ENCODE measurements around the gene ADCY7.

Gene ADCY7

GRCh38 chr16:50272111-50272571, 5.8 kb downstream of the ADCY7 start:
- Histone ChIP-seq H3K4me1 (peaks cover 96% of the 10 kb centered on the region), H3K4me2 (peak overlapping the region; percentile 99), H3K27ac (peak overlapping the region; percentile 33), H4K20me1 (peaks cover 25% of the 10 kb centered on the region), H3K9ac (0 out of 2 replicates have a peak overlapping the region, but pooled peaks have one; percentile 0), H3K36me3 (no peaks in the 10 kb centered on the region), H3K27me3 (no peaks in the 10 kb centered on the region), H3K4me3 (no peak overlapping the region), H3K9me3 (no peaks in the 10 kb centered on the region)
- TF ChIP-seq Cebpa-rat (IDR thresholded peaks at IDR 0.05), result no peak

GRCh38 chr16:50272687-50273381, 6.5 kb downstream of the ADCY7 start:
- TF ChIP-seq Cebpa-rat (IDR thresholded peaks at IDR 0.05), result no peak
- H4K20me1 ChIP-seq, result peaks cover 25% of the 10 kb centered on the region
- H3K27me3 ChIP-seq, result no peaks in the 10 kb centered on the region
- peak overlapping the region; percentile 33 for H3K27ac ChIP-seq
- H3K9me3 ChIP-seq, result no peaks in the 10 kb centered on the region
- no peaks in the 10 kb centered on the region for H3K36me3 ChIP-seq
- H3K4me2 ChIP-seq, result peak overlapping the region; percentile 99
- H3K4me3 ChIP-seq, result no peak overlapping the region
- H3K4me1 ChIP-seq, result peaks cover 92% of the 10 kb centered on the region
- 0 out of 2 replicates have a peak overlapping the region, but pooled peaks have one; percentile 0 for H3K9ac ChIP-seq

GRCh38 chr16:50273382-50273690, 7.0 kb downstream of the ADCY7 start:
- H4K20me1 ChIP-seq, result peaks cover 29% of the 10 kb centered on the region
- H3K9ac ChIP-seq, result no peak overlapping the region
- H3K4me3 ChIP-seq, result no peak overlapping the region
- H3K4me2 ChIP-seq, result peak overlapping the region; percentile 99
- no peak for TF ChIP-seq Cebpa-rat (IDR thresholded peaks at IDR 0.05)
- H3K4me1 ChIP-seq, result peaks cover 92% of the 10 kb centered on the region
- H3K27ac ChIP-seq, result 0 out of 2 replicates have a peak overlapping the region, but pooled peaks have one; percentile 33
- H3K9me3 ChIP-seq, result no peaks in the 10 kb centered on the region
- no peaks in the 10 kb centered on the region for H3K36me3 ChIP-seq
- no peaks in the 10 kb centered on the region for H3K27me3 ChIP-seq

- Histone ChIP-seq H3K9me3 (no peaks in the 10 kb centered on the region), H3K36me3 (no peaks in the 10 kb centered on the region), H3K27me3 (no peaks in the 10 kb centered on the region), H4K20me1 (peaks cover 34% of the 10 kb centered on the region), H3K4me1 (peaks cover 92% of the 10 kb centered on the region), H3K27ac (peak overlapping the region; percentile 90), H3K9ac (peak overlapping the region; percentile 83), H3K4me3 (peak overlapping the region; percentile 62), H3K4me2 (peak overlapping the region; percentile 99)
- TF ChIP-seq Cebpa-rat (IDR thresholded peaks at IDR 0.05), result no peak
Measured at GRCh38 chr16:50273888-50274325, 7.6 kb downstream of the ADCY7 start.

GRCh38 chr16:50274326-50275097, 8.2 kb downstream of the ADCY7 start:
- Histone ChIP-seq H3K27ac (peak overlapping the region; percentile 90), H3K36me3 (no peaks in the 10 kb centered on the region), H3K9ac (peak overlapping the region; percentile 83), H3K4me1 (peaks cover 92% of the 10 kb centered on the region), H4K20me1 (peaks cover 40% of the 10 kb centered on the region), H3K4me3 (peak overlapping the region; percentile 62), H3K27me3 (no peaks in the 10 kb centered on the region), H3K9me3 (no peaks in the 10 kb centered on the region), H3K4me2 (peak overlapping the region; percentile 99)
- TF ChIP-seq Cebpa-rat (IDR thresholded peaks at IDR 0.05), result no peak

GRCh38 chr16:50275098-50275415, 8.7 kb downstream of the ADCY7 start:
- H3K9ac ChIP-seq, result peak overlapping the region; percentile 83
- H3K4me2 ChIP-seq, result peak overlapping the region; percentile 99

GRCh38 chr16:50275428-50276325, 9.3 kb downstream of the ADCY7 start:
- Histone ChIP-seq H3K4me2 (peak overlapping the region; percentile 99), H4K20me1 (peaks cover 50% of the 10 kb centered on the region), H3K27me3 (no peaks in the 10 kb centered on the region), H3K9me3 (no peaks in the 10 kb centered on the region), H3K36me3 (no peaks in the 10 kb centered on the region), H3K9ac (no peak overlapping the region), H3K27ac (peak overlapping the region; percentile 90), H3K4me3 (peak overlapping the region; percentile 62; the same call in 1 of the 2 replicates), H3K4me1 (peaks cover 92% of the 10 kb centered on the region)
- TF ChIP-seq Cebpa-rat (IDR thresholded peaks at IDR 0.05), result no peak

More at GRCh38 chr16:50275098-50275415, 8.7 kb downstream of the ADCY7 start:
- Histone ChIP-seq H3K27ac (peak overlapping the region; percentile 90), H3K4me1 (peaks cover 92% of the 10 kb centered on the region), H3K4me3 (peak overlapping the region; percentile 62), H3K36me3 (no peaks in the 10 kb centered on the region), H3K27me3 (no peaks in the 10 kb centered on the region), H3K9me3 (no peaks in the 10 kb centered on the region), H4K20me1 (peaks cover 46% of the 10 kb centered on the region)
- TF ChIP-seq Cebpa-rat (IDR thresholded peaks at IDR 0.05), result no peak

GRCh38 chr16:50276326-50276640, 9.9 kb downstream of the ADCY7 start:
- H3K9me3 ChIP-seq, result no peaks in the 10 kb centered on the region
- no peak overlapping the region for H3K9ac ChIP-seq
- peaks cover 92% of the 10 kb centered on the region for H3K4me1 ChIP-seq
- H3K27ac ChIP-seq, result no peak overlapping the region
- no peak for TF ChIP-seq Cebpa-rat (IDR thresholded peaks at IDR 0.05)
- no peaks in the 10 kb centered on the region for H3K36me3 ChIP-seq
- H3K27me3 ChIP-seq, result no peaks in the 10 kb centered on the region
- H3K4me2 ChIP-seq, result peak overlapping the region; percentile 99; the same call in 1 of the 2 replicates
- H3K4me3 ChIP-seq, result no peak overlapping the region
- peaks cover 56% of the 10 kb centered on the region for H4K20me1 ChIP-seq

- no peaks in the 10 kb centered on the region for H3K9me3 ChIP-seq
- H3K4me3 ChIP-seq, result no peak overlapping the region
- H3K27ac ChIP-seq, result no peak overlapping the region
- H3K4me1 ChIP-seq, result peaks cover 91% of the 10 kb centered on the region
- H3K9ac ChIP-seq, result no peak overlapping the region
- 0 out of 2 replicates have a peak overlapping the region, but pooled peaks have one; percentile 27 for H3K4me2 ChIP-seq
- peaks cover 55% of the 10 kb centered on the region for H4K20me1 ChIP-seq
- no peaks in the 10 kb centered on the region for H3K27me3 ChIP-seq
- H3K36me3 ChIP-seq, result no peaks in the 10 kb centered on the region
- no peak for TF ChIP-seq Cebpa-rat (IDR thresholded peaks at IDR 0.05)
Measured at GRCh38 chr16:50276801-50277555, 10.6 kb downstream of the ADCY7 start.

Data from BLaER1 (cell line).